HG03135 (cell line): Measurements from ENCODE around the gene TACR1.
"Not testable (repeated sequence)": the region's sequence is repeated elsewhere in the genome, so short reads cannot be mapped to it uniquely, and the experiment has no call there.

Source experiments
- ATAC-seq: cut with Tn5 transposase; IDR thresholded peaks from one replicate; pipeline ENCODE4 v1.9.1; 2021; ENCODE audit warnings: mild to moderate bottlenecking, moderate library complexity; ENCODE audit not compliant: unreplicated experiment

The TACR1 gene

DNA sequence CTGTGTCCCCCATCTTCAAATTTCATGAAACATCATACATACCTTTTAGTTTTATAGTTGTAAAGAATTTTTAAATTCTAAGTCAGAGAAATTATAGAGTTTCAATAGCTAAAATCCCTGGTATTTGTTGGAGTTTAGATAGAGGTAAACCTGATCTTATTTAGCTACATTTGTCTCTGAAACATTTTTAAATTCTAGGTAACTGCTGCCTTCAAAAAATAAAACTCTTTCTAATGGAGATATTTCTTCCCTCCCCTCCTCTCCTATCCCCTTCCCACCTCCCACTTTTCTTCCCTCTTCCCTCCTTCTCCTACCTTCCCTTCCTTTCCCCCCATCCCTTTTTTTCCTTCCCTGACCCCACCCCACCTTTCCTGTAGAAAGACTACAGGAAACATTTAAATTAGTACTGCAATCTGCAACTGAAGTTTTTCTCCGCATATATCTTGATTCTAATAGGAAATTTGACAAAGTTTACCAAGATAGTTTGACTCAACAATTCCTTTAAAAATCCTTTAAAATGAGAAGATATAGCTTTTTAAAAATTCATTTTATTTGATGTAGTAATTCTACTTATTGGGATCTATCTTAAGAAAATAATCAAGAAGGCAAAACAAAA, 4.1 kb downstream of the TACR1 start:
- no peak for ATAC-seq

DNA sequence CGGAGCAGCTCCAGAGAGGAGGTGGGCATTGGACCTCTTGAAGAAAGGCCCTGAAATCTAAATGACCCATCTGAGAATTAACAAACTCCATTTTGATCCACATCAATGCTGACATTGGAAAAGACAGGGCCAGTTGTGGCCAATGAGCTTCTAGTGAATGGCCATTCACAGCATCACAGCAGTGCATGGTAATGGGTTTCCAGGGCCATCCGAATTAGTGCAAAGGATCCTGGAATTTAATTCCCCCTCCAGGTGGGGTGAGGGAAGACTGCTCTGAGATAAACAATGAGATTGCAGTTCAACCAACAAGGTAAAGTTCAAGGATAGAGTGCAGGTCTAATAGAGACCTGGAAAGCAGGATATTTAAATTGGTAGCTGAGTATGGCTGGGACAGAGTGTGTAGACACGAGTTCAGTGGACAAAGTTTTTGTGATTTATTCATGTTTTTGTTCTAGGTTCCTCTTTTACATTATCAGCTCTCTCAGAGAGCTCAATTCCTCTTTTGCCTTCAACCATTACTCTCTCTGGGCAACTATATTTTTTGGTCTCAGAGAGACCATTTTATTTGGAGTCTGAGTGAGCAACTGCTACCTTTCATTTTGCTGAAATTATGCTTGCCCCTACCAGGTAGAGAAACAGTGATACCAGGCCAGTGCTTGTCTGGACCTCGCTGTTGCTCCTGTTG, 5.0 kb downstream of the TACR1 start:
- no peak for ATAC-seq

DNA sequence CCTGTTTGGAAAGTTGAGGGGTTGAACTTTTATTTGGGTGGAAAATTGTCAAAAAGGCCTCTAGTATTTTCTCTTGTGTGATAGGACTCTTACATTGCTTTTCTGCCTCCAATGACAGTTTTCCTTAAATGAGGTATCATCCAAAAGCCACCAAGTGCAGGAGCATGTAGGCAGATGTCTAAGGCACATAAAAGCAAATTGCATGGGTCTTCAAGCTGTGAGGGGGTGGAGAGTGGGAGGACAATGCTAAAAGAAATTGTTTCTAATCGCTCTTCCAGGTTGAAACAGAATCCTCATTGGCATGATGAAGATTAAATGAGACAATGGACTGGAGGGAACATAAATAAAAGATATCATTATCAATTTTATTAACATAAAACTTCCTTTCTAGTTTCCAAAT, 6.8 kb downstream of the TACR1 start:
- no peak for ATAC-seq

DNA sequence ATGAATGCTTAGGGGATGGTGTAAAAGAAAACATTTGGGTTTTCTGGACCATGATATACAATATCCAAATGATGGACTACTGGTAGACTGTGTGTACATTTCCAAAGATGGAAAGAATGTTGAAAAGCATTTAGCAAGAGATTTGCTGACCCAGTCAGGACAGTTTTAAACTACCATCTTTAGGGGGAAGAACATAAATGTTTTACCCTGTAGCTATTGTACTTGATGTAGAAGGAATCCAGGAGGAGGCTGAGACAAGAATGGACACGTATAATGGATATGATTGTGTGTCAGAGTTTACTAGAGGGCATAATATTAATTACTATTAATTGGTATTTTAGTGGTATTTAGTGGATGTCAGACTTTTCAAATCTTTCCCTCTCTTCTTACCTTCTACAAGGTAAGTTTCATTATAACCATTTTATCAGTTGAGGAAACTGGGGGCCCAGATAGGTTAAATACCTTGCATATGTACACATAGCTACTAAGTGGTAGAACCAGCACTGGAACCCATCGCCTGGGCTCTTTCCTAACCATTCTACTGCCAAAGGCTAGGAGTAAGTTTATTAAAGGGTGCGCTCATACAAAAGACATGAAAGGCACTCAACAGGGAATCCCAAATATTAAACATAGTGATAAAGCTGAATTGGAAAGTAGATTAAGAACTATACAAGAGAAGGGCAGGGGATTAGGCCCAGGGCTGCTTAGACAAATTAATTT, 8.9 kb downstream of the TACR1 start:
- no peak for ATAC-seq

DNA sequence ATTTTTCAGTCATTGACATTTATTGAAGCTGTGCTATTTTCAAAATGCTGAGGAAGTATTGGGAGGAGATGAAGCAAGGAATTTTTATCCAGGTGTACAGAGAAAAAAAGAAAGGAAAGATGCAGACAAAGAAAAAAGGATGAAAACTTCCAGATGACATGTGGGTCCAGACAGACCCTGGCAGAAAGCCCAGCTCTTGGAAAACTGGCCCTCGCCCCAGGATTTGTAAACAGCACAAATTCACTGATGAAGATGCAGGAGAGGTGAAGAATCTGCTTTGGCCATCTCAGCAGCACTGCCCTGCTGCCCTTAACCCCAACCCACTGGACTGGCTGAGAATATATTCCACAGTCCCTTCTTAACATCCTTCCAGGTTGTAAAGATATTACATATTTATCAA, 12.5 kb downstream of the TACR1 start:
- no peak for ATAC-seq

DNA sequence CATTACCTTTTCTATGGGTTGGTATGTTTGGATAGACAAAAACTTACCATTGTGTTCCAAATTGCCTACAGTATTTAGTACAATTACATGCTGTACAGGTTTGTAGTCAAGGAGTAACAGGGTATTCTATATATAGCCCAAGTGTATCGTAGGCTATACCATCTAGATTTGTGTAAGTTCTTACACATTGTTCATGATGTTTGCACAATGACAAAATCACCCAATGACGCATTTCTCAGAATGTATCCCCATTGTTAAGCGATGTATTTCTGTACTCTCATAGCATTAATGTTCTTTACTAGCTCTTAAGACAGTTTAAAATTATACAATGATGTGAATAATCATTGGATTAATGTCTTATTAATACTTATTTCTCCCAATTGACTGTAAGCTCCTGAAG, 16.7 kb downstream of the TACR1 start:
- no peak for ATAC-seq

DNA sequence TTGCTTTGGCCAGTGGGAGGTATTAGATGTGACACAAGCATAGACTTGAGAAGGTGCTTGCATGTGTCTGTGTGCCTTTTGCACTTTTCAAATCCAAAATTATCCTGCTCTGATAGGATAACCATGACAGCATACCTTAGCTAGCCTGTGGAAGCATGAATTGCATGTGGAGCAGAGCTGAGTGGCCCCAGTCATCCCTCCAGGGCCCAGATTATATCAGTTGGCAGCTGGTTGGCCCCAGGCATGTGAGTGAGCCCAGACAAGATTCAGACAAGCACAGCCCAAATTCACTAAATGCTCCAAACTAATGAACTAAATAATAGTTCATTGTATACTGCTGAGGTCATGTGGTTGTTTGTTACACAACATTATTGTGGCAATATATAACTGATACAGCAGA, 18.8 kb downstream of the TACR1 start:
- ATAC-seq: no peak

DNA sequence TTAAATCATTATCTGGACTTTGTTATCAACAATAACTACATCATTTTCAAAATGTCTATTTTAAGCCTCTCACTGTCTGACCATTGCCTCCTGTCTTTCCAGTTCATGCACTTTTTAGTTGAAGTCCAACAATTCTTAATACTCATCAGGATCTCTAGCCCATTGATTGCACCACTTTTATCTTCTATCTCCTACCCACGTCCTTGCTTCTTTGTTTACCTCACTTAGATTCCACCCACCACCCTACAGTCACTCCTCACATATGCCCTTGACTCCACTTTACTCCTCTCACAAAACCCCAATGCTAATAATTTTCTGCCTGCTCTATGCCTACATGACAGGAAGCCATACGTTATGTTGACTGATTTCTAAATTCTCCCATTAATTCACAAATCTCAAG, 21.9 kb downstream of the TACR1 start:
- ATAC-seq: no peak

DNA sequence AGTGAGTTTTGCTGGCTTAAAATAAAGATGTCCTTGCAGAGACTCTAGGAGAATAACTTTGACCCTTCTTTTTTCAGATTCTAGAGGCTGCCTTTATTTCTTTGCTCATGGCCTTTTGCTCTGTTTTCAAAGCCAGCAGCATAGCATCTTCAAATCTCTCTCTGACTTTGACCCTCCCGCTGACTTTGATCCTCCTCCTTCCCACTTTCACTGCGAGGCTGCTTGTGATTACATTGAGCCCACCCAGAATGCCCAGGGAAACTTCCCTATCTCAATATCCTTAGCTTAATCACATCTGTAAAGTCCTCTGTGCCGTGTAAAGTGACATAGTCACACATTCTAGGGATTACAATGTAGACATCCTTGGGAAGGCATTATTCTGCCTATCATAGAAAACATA, 23.9 kb downstream of the TACR1 start:
- no peak for ATAC-seq

DNA sequence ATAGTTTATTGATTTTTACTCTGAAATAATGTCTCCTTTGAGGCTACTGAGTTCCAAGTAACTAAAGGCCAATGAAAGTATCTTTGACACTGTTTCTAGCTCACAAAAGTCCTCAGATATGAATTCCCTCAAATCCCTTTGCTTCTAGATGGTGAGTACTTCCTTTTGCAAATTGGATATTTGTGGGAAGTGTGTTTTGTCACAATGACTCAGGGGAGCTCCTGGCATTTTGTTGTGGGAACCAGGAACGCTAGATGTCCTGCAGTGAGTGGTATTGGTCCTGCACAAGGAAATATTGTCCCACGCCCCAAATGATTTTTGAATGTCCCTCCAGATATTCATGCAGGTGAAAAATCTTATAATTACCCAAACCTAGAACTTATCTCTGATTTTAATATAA, 24.3 kb downstream of the TACR1 start:
- no peak for ATAC-seq

DNA sequence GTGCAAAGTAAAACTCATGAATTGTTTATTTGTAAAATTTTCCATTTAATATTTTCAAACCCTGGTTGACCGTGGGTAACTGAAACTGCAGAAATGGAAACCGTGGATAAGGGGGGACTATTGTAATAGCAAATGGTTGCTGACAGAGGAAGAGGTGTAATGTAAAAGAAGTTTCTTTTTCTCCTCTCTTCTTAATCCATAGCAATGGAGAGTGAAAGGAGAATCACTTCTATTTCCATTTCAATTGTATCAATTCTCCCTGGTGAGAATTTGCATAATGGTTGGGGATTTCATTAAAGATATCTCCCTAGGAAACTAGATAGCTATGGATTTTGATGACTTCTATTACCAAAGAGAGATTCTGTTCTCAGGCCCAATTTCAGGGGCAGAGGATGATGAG, 24.8 kb downstream of the TACR1 start:
- no peak for ATAC-seq

DNA sequence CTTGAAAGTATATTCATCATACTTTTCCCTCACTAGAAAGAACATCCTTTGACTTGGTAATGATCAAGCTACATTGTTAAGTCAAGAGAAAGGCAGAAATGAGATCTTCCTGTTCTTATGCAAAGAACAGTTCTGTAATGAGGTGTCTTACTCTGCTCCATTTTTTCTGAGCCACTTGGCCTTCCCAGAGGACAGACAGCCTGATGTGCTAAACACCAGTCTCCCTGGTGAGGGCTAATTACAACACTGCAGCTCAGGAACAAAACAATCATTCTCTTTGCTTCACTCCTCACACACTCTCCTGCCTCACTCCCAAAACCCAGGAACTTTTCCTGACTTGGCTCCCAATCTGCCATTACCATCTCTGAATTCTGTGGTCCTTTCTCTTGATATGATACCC, 25.6 kb downstream of the TACR1 start:
- ATAC-seq: no peak

DNA sequence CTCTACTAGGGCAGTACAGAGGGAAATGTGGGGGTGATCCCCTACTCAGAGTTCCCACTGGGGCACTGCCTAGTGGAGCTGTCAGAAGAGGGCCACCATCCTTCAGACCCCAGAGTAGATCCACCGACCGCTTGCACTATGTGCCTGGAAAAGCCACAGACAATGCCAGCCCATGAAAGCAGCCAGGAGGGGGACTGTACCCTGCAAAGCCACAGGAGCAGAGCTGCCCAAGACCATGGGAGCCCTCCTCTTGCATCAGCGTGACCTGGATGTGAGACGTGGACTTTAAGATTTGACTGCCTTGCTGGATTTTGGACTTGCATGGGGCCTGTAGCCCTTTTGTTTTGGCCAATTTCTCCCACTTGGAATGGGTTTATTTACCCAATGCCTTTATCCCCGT, 27.9 kb downstream of the TACR1 start:
- ATAC-seq: not testable (repeated sequence)

DNA sequence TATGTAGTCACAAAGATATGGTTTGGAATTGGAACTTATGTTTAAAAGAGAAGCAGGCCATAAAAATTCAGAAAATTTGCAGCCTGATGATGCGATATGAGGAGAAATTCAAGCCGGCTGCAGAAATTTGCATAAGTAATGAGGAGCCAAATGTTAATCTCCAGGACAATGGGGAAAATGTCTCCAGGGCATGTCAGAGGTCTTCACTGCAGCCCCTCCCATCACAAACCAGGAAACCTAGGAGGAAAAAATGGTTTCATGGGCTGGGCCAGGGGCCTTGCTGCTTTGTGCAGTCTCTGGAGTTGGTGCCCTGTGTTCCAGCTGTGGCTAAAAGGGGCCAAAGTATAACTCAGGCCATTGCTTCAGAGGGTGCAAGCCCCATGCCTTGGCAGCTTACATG, 28.4 kb downstream of the TACR1 start:
- ATAC-seq: no peak

DNA sequence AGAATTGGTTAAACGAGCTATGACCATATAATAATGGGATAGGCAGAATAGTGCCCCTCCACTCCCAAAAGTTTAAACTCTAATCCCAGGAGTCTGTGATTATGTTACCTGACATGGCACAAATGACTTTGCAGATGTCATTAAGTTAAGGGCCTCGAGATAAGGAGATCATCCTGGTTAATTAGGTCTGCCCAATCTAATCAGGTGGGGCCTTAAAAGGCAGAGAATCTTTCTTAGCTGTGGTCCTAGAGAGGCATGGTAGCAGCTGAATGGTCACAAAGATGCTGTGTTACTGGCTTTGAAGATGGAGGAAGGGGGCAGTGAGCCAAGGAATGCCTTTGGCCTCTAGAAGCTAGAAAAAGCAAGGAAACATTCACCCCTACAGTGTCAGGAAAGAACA, 31.1 kb downstream of the TACR1 start:
- ATAC-seq: no peak

DNA sequence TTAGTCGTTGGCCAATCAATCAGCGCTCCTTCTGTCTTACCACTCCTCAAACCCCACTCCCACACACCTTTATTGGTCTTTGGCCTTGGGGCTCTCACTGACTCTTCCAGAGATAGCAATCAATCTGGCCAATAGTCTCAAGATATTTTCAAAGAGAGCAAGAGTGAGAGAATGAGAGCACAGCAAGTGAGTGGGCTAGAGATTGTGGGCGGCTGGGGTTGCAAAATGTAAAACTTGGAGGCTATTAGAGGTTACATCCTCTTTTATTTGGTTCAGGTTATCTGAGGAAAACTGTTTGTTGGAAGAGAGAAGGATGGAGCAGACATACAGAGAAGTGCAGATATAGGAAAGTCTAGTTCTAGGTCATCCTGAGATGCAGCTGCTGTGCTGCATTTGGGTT, 32.8 kb downstream of the TACR1 start:
- ATAC-seq: no peak

DNA sequence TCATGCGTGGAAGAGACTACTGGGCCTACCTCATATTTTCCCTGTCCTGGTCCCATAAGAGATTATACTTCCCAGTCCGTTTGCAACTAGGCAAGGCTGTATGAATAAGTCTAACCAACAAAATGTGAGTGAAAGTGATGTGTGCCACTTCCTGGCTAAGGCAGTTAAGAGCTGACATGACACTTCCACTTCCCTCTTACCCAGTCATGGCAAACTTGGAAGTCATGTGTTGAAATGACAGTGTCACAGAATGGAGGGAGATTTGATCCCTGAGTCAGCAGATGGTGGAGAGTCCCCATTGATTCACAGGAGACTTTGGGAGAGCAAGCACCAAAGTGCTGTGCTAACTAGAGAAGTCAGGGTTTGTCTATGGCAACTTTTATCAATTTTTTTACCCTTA, 36.4 kb downstream of the TACR1 start:
- ATAC-seq: no peak

DNA sequence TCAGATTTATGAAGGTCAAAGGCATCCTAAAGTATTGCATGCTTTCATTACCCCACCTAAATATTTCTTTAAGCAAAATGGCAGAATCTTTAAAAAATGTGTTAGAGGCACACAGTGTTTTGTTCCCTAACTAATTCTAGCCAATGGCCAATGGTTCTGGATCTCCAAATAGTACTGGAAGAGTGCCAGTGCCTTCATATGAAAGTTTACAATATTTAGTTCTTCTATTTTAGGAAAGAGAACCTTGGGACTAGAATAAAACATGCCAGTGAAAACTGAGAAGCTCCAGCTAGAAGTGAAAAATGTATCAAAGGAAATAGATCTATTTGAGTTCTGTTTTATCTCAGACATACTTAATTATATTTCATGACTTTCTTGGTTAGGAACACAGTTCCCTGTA, 37.1 kb downstream of the TACR1 start:
- ATAC-seq: no peak

DNA sequence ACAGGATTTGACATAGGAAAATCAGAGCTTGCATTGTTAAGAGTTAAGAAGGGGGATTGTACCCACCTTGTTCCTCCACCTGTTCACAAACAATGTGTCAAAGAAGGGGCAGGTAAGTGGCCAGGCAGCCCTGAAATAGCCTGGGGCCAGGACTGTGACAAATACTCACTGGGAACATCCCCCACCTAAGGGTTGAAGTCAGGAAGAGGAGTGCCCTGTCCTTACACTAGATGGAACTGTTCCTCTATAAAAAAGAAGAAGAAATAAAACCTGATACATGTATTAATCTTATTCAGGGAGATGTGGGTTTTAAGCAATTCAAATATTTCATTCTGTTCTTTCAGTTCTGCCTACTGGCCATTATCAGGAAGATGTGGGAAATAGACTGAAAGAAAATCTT, 41.9 kb downstream of the TACR1 start:
- no peak for ATAC-seq

DNA sequence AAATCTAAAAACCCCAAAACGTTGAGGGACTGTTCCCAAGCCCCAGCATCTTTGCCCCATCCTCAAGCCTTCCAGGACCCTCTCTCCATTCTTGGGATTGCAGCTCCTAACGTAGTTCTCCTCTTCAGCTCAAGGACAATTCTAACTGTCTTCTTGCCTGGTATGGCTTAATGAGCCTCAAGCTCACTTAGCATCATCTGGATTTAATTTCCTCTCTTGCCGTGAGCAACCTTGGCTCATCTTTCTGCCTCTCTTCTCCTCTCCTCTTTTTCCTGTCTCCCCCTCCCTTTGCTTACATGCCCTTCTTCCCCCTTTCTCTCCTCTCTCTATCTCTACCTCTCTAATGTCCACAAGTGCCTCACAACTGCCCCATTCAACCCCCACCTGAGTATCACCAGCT, 44.2 kb downstream of the TACR1 start:
- no peak for ATAC-seq

DNA sequence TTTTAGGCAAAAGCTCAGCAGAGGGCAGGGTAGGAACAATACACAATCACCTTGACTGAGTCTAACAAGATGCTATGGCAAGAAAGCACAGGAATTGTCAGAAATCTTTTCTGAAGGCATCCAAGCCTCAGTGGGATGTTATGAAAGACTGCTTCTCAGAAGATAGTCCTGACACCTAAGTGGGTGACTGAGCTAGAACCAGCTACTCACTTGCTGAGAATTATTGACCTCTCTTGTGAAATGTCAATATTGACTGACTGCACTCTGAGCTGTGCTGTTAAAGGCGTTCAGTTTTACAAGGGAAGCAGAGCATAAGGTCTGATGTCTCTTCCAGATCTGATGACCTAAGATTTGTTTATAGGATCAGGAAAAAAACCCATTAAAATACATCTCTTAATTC, 46.1 kb downstream of the TACR1 start:
- ATAC-seq: no peak

DNA sequence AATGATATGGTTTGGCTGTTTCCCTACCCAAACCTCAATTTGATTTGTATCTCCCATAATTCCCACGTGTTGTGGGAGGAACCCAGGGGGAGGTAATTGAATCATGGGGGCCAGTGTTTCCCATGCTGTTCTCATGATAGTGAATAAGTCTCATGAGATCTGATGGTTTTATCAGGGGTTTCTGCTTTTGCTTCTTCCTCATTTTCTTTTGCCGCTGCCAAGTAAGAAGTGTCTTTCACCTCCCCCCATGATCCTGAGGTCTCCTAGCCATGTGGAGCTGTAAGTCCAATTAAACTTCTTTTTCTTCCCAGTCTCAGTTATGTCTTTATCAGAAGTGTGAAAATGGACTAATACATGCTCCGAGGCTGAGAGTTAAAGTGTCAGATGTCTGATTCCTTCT, 47.1 kb downstream of the TACR1 start:
- not testable (repeated sequence) for ATAC-seq
